ENCODE results near the gene PPP1R12C. TPM values are rescaled to one million over a fixed set of nuclear protein-coding genes. Genes with fewer than 3 reads are reported as not detected.
A peak's percentile ranks its signal among the peaks of the same experiment; 100 is the strongest.

Gene PPP1R12C
- total and polyA plus RNA-seq, 12 donors: 134 to 283 (median 201) TPM

- 46 to 60% methylated on average over 6 to 8 of the region's 8 CpGs for WGBS, 2 donors
- peaks cover 6 to 73% (median 42%) of the 10 kb centered on the region in 7 donors for H3K27me3 ChIP-seq
- H3K36me3 ChIP-seq: no peaks in the 10 kb centered on the region
- no peak for ATAC-seq
- TF ChIP-seq CTCF (IDR thresholded peaks at IDR 0.05): no peak
- H3K27ac ChIP-seq: no peak overlapping the region
- H3K4me1 ChIP-seq: peaks cover 0 to 11% (median 3%) of the 10 kb centered on the region in 9 donors
- H3K4me3 ChIP-seq: no peak overlapping the region
- intact Hi-C loops (cut with DNase I): no loop called here
- H3K9me3 ChIP-seq: peaks cover 0 to 5% (median 0%) of the 10 kb centered on the region in 11 donors
- no peak for DNase-seq
Observed at GRCh38 chr19:55071129-55071502, 46.3 kb downstream of the PPP1R12C start.

- no peak for DNase-seq
- no peak for TF ChIP-seq CTCF (IDR thresholded peaks at IDR 0.05)
- Histone ChIP-seq H3K4me3 (no peak overlapping the region), H3K9me3 (peaks cover 0 to 5% (median 0%) of the 10 kb centered on the region in 11 donors), H3K4me1 (peaks cover 0 to 10% (median 3%) of the 10 kb centered on the region in 9 donors), H3K27ac (no peak overlapping the region), H3K27me3 (peaks cover 4 to 79% (median 42%) of the 10 kb centered on the region in 7 donors), H3K36me3 (no peaks in the 10 kb centered on the region)
- no peak for ATAC-seq
- intact Hi-C loops (cut with DNase I): no loop called here
- 83 to 85% methylated on average over 10 of the region's 10 CpGs for WGBS, 2 donors
Observed at GRCh38 chr19:55070466-55071128, 46.8 kb downstream of the PPP1R12C start.

DNA sequence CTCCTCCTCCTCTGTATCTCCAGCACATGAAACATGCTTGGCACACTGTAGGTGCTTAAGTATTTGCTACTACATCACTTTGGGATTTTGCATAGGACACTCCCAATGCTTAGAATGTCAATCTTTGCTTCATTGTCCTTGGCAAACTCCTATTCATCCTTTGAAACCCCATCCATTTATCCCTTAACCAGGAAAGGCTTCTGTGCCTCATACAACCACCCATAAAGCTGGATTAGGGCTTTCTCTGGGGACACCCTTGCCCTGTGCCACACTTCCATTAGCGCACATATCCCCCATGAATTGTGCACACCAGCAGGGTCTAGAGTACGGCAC, 47.6 kb downstream of the PPP1R12C start:
- H3K36me3 ChIP-seq: no peaks in the 10 kb centered on the region
- no peak for TF ChIP-seq CTCF (IDR thresholded peaks at IDR 0.05)
- H3K4me3 ChIP-seq: peak overlapping the region in 1 of 10 donors; percentile 35
- ATAC-seq (no peak), DNase-seq (no peak)
- peak overlapping the region in 3 of 10 donors; percentile 31 to 53 (median 43) for H3K27ac ChIP-seq
- peaks cover 0 to 86% (median 41%) of the 10 kb centered on the region in 7 donors for H3K27me3 ChIP-seq
- 96% methylated on average over 2 of the region's 2 CpGs for WGBS, 2 donors
- H3K9me3 ChIP-seq: peaks cover 0 to 5% (median 0%) of the 10 kb centered on the region in 11 donors
- intact Hi-C loops (cut with DNase I): loop anchor here in 1 of 10 donors (10.0 kb wide), 1 partner anchor 45 kb away; the partner anchor contains the start of gene PPP1R12C
- peaks cover 0 to 10% (median 3%) of the 10 kb centered on the region in 9 donors for H3K4me1 ChIP-seq

DNA sequence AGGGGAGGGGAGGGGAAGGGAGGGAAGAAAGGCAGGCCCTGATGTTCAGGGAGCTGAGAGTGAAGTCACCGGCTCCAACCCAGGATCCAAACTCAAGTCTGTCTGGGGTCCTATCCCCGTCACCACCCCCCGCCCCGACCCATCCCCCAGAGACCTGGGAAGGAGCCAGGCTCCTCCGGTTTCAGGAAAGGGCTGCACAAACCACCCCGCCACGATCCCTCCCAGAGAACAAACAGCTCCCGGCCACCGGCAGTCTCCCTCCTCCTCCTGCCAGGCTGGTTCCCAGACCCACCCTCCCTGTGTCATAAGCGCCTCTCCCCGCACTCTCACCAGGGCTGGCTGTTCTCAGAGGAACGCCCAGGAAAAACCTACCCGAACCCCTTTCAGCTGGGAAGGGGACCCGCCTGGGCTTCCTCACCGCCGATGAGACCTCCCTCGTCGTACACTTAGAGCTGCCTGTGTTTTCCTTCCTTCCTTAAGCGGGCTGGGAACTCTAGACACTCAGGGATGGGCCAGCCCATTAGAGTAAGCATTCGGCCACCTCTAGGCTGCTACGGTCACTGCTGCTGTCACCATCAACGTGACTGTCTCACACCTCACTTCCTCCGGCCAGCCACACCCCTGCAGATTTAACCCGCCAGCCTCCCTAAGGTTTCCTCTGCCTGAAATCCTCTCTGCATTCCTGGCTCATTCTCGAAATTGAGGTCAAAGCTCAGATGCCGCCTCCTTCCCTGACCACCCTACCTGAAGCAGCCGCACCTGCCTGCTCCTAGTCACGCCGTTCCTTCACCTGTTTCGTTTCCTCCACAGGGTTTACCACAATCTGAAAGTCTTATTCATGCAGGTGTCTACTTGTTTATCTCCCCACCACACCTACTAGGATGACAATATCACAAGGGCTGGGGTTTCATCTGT, 48.2 kb downstream of the PPP1R12C start:
- Histone ChIP-seq H3K9me3 (peaks cover 0 to 5% (median 0%) of the 10 kb centered on the region in 11 donors), H3K4me3 (peak overlapping the region in 5 of 10 donors; percentile 9 to 39 (median 36)), H3K27me3 (peaks cover 0 to 93% (median 39%) of the 10 kb centered on the region in 7 donors), H3K4me1 (peaks cover 0 to 10% (median 3%) of the 10 kb centered on the region in 9 donors), H3K36me3 (no peaks in the 10 kb centered on the region), H3K27ac (peak overlapping the region in 4 of 10 donors; percentile 31 to 53 (median 38))
- 6 to 8% methylated on average over 26 to 30 of the region's 30 CpGs for WGBS, 2 donors
- intact Hi-C loops (cut with DNase I): loop anchor here in 1 of 10 donors (10.0 kb wide), 1 partner anchor 46 kb away; the partner anchor contains the start of gene PPP1R12C
- ATAC-seq (peak; percentile 57 to 77 (median 70)), DNase-seq (peak in 1 of 2 donors; percentile 44)
- no peak for TF ChIP-seq CTCF (IDR thresholded peaks at IDR 0.05)

All from heart right ventricle (tissue), 16 donors.